ENCODE results near the gene CASP3. TPM values are rescaled to one million over a fixed set of nuclear protein-coding genes. Genes with fewer than 3 reads are reported as not detected.
A peak's percentile ranks its signal among the peaks of the same experiment; 100 is the strongest.

The CASP3 gene
- total RNA-seq, 1 experiment from 2014 or later, result 107 TPM

DNA sequence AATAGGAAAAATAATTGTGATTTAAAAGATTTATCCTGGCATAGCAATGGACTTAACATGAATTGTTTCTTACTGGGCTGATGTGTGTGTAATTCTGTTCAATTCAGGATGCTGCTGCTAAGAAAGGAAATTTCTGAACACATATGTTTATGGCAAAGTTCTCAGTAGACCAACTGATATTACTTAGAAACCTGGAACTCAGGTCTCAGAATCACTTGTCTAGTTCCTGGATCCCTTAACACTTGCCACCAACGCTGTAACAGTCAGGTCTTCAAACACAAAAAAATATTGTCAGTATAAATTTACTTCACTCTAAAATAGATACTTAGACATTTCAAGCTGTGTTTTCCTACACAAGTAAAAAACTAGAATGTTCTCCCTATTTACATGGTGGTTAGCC is 5.5 kb downstream of the CASP3 start:
- Histone ChIP-seq H2AFZ (ENCODE audit: low read length) (no peak overlapping the region), H3K79me1 (ENCODE audit: insufficient read depth, low read depth, low read length, poor library complexity, severe bottlenecking) (no peaks in the 10 kb centered on the region), H3K4me1 (ENCODE audit: insufficient read depth, low read length) (peaks cover 16% of the 10 kb centered on the region), H2BK12ac (ENCODE audit: insufficient read length, low read depth, low read length) (no peak overlapping the region), H3K4me2 (ENCODE audit: insufficient read depth, insufficient read length, low read length) (no peak overlapping the region), H2BK20ac (ENCODE audit: low read depth, low read length, poor library complexity, severe bottlenecking) (no peak overlapping the region), H4K20me1 (ENCODE audit: control insufficient read depth, insufficient read depth, insufficient read length) (no peaks in the 10 kb centered on the region), H3K79me2 (ENCODE audit: insufficient read depth, low read length) (peaks cover 57% of the 10 kb centered on the region), H3K9ac (ENCODE audit: extremely low read depth, insufficient read length, low read length) (no peak overlapping the region), H3K23ac (ENCODE audit: insufficient read length, low read depth, low read length) (no peak overlapping the region), H2BK120ac (ENCODE audit: low read depth, low read length, poor library complexity, severe bottlenecking) (no peak overlapping the region), H2BK15ac (ENCODE audit: low read depth, low read length) (no peak overlapping the region), H2BK5ac (ENCODE audit: insufficient read length, low read length) (no peak overlapping the region), H3K9me3 (ENCODE audit: control insufficient read depth, low read depth, low read length) (no peaks in the 10 kb centered on the region), H4K5ac (ENCODE audit: insufficient read length, low read depth, low read length) (no peak overlapping the region), H3K14ac (ENCODE audit: insufficient read depth, low read length) (no peak overlapping the region), H3K27ac (ENCODE audit: insufficient read length, low read depth, low read length) (no peak overlapping the region), H2AK5ac (ENCODE audit: insufficient read length, low read length) (no peak overlapping the region), H3K23me2 (ENCODE audit: insufficient read length, low read depth, low read length, poor library complexity, severe bottlenecking) (peaks cover 10% of the 10 kb centered on the region), H3K56ac (ENCODE audit: insufficient read length, low read depth, low read length) (no peak overlapping the region), H4K8ac (replicated peaks; ENCODE audit: insufficient read length, low read depth, low read length) (no peak overlapping the region), H3K4ac (ENCODE audit: low read depth, low read length) (no peak overlapping the region), H3T11ph (ENCODE audit: low read length) (no peak overlapping the region), H3K27me3 (ENCODE audit: insufficient read depth, low read length) (no peaks in the 10 kb centered on the region), H4K91ac (ENCODE audit: insufficient read length, low read depth, low read length) (no peak overlapping the region), H3K18ac (ENCODE audit: insufficient read length, low read depth, low read length) (no peak overlapping the region)
- Mint-ChIP-seq H3K9me3 (no peaks in the 10 kb centered on the region), H3K27me3 (ENCODE audit: low read depth) (no peaks in the 10 kb centered on the region), H3K4me1 (peaks cover 61 to 74% of the 10 kb centered on the region in 2 experiments), H3K4me3 (no peak overlapping the region; a peak in 2 of 5 replicates), H3K27ac (peak overlapping the region in 2 of 3 experiments; percentile 12 to 88; a peak in 2 of 7 replicates), H3K36me3 (ENCODE audit: insufficient read depth in 1 of 3, low read depth in 3 of 3) (peaks cover 6 to 38% (median 27%) of the 10 kb centered on the region in 3 experiments; a peak in 6 of 7 replicates)
- TF ChIP-seq, protein P1, sequence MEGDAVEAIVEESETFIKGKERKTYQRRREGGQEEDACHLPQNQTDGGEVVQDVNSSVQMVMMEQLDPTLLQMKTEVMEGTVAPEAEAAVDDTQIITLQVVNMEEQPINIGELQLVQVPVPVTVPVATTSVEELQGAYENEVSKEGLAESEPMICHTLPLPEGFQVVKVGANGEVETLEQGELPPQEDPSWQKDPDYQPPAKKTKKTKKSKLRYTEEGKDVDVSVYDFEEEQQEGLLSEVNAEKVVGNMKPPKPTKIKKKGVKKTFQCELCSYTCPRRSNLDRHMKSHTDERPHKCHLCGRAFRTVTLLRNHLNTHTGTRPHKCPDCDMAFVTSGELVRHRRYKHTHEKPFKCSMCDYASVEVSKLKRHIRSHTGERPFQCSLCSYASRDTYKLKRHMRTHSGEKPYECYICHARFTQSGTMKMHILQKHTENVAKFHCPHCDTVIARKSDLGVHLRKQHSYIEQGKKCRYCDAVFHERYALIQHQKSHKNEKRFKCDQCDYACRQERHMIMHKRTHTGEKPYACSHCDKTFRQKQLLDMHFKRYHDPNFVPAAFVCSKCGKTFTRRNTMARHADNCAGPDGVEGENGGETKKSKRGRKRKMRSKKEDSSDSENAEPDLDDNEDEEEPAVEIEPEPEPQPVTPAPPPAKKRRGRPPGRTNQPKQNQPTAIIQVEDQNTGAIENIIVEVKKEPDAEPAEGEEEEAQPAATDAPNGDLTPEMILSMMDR (conservative IDR thresholded peaks at IDR 0.05), result no peak
- no peak for DNase-seq
- WGBS (ENCODE audit: extremely low coverage, insufficient read length, low lambda C conversion rate), result no CpG with 5 or more reads among the region's 1 CpG

Measured in H9 (cell line).